Body of pancreas (tissue), 4 donors: ENCODE measurements around the gene EFS.

Experiments used
- POLR2A ChIP-seq, 3 donors: fragments of 450-650 bp; IDR thresholded peaks; one replicate each; pipeline ENCODE4 v1.6.1; 2016; ENCODE audit warnings: antibody characterized with exemption in 3 of 3, mild to moderate bottlenecking in 2 of 3
- TF ChIP-seq, protein P1 (sequence below), 7 experiments: fragments of 450-650 bp in 4 of 7; fragments of 200-600 bp in 3 of 7; sonication (generic) in 3 of 7; IDR thresholded peaks; one replicate each; pipeline ENCODE4 v1.5.1; 2016 to 2019; ENCODE audit warnings: antibody characterized with exemption in 7 of 7

DNA sequence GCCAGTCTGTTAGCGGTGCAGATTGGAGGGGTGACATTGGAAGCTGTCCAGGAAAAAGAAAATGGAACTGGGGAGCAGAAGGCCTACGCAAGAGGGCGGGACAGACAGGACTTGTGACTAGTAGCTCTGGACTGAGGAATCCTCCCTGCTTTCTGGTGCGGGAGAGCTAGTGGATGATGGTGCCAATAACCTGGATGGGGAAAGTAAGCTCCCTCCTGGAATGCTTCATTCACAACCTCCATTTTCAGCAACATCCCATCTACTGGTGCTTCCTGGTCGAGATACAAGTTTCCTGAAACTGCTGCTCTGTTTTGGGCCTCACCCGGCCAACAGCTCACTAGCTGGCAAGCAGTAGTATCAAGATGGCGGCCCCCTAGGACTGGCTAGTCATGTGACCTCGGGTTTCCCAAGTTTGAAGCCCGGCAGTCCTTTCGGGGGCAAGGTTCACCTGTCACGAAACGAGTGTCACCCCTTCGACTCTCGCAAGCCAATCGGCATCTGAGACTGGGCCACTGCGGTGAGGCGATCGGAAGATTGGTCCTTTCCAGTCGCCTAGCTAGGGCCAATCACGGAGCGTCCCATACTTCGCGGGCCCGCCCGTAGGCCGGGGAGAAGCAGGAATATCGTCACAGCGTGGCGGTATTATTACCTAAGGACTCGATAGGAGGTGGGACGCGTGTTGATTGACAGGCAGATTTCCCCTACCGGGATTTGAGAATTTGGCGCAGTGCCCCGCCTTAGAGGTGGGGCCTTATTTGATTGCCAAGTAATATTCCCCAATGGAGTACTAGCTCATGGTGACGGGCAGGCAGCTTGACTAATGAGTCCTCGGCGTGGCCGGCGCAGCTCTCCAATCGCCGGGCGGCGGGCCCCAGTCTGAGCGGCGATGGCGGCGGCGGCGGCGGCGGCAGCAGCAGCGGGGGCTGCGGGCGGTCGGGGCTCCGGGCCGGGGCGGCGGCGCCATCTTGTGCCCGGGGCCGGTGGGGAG is 44.1 kb downstream of the EFS start, which contains the start of gene PABPN1:
- TF ChIP-seq, protein P1, sequence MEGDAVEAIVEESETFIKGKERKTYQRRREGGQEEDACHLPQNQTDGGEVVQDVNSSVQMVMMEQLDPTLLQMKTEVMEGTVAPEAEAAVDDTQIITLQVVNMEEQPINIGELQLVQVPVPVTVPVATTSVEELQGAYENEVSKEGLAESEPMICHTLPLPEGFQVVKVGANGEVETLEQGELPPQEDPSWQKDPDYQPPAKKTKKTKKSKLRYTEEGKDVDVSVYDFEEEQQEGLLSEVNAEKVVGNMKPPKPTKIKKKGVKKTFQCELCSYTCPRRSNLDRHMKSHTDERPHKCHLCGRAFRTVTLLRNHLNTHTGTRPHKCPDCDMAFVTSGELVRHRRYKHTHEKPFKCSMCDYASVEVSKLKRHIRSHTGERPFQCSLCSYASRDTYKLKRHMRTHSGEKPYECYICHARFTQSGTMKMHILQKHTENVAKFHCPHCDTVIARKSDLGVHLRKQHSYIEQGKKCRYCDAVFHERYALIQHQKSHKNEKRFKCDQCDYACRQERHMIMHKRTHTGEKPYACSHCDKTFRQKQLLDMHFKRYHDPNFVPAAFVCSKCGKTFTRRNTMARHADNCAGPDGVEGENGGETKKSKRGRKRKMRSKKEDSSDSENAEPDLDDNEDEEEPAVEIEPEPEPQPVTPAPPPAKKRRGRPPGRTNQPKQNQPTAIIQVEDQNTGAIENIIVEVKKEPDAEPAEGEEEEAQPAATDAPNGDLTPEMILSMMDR (IDR thresholded peaks at IDR 0.05): peak in 1 of 7 experiments; percentile 5
- peak; percentile 35 to 64 (median 58) for TF ChIP-seq POLR2A (IDR thresholded peaks at IDR 0.05)
